ENCODE results near the gene ACAP1.
A peak's percentile ranks its signal among the peaks of the same experiment; 100 is the strongest.

Gene ACAP1

DNA sequence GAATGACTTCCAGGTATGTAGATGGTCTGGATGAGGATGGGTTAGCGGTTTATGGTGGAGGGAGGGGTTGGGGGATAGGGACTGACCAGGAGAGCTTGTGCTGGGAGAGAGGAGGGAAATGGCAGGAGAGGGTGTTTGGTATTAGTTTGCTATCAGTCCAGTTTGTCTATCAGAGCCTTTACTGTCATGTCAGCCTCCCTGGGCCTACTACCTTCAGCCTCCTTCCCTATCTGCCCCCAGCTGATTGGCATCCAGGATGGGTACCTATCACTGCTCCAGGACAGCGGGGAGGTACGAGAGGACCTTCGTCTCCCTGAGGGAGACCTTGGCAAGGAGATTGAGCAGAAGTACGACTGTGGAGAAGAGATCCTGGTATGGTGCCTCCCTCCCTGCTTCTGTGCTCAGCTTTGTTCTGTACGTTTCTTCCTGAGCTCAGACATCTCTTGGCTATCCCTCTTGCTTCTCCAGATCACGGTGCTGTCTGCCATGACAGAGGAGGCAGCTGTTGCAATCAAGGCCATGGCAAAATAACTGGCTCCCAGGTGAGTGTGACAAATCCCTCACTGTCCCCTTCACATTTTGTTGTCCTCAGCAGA lies 25.1 kb upstream of the ACAP1 start:
- DNase-seq, result no peak

- no peak for DNase-seq
These were observed 23.8 kb upstream of the ACAP1 start for GRCh38 chr17:7312432-7313087.

- no peak for DNase-seq
These were observed 23.0 kb upstream of the ACAP1 start for GRCh38 chr17:7313088-7313889.

DNA sequence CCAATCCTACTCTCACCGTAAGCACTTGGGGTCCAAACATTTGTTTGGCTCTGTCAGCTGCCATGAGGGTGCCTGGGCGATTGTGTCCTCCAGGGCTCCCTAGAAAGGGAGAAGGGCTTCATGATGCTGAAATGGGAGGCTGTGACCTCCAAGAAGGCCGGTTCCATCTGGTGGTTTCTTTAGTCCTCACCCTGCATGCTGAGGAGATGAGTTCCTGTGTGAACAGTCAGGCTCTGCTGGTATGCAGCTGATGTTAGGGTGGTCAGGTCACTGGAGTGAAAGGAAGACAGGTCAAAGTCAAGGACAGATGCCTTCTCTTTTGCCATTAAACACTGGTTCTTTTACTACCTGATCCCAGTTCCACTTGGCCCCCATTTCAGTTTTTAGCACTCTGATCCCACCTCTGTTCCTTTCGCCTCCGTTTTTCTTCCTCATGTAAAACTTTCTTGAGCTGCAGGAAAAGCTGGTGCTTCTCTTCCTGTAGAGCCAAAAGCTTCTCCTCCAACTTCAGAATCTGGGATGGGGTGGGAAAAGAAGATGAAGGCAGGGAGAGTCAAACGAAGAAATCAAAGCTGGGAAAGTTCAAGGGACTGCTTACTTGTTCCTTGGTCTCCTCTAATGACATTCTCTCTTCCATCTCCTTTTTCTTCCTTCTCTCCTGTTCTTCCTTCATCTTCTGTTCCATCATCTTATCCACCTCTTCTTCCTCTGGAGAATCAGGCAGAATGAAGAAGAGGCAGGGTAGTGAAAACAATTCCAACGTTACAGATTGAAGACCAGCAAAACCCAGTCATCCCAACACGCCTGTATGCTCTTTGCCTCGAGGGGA lies 22.2 kb upstream of the ACAP1 start:
- no peak for DNase-seq

- DNase-seq, result peak; percentile 85
These were observed 21.4 kb upstream of the ACAP1 start, which contains the start of gene GPS2 for GRCh38 chr17:7314719-7315569. TSS of gene GPS2 (minus strand) at chr17:7315360. CDS start at chr17:7315052, 308 bp downstream.

- no peak for DNase-seq
These were observed 20.6 kb upstream of the ACAP1 start for GRCh38 chr17:7315570-7316235.

DNA sequence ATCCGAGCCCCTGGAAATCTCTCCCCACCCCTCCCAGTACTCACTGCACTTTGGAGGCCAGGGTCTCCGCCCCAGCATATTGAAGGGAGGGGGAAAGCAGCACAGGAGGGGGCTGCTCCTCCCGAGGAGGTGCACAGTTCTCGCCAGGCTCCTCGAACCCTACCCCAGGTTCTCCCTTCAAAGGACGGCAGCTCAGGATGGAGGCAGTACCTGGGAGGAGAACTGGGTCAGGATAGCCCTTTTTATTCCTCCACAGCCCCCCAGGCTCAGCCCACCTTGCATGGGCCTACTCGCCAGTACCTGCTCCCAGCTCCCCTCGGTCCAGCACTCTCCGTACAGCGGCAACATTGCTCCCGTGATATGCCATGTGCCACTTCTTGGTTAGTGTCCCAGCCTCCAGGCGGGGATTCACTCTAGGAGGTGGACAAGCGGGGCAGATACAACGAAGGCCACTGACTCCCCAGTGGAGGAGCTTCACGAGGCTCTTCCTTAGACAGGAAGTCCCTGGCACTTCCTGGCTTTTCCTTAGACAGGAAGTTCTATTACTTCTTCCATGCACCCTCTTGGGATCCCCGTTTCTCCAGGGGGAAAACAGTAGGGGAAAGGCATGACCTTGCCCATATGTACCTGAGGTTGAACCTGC lies 19.0 kb upstream of the ACAP1 start:
- DNase-seq, result no peak

DNA sequence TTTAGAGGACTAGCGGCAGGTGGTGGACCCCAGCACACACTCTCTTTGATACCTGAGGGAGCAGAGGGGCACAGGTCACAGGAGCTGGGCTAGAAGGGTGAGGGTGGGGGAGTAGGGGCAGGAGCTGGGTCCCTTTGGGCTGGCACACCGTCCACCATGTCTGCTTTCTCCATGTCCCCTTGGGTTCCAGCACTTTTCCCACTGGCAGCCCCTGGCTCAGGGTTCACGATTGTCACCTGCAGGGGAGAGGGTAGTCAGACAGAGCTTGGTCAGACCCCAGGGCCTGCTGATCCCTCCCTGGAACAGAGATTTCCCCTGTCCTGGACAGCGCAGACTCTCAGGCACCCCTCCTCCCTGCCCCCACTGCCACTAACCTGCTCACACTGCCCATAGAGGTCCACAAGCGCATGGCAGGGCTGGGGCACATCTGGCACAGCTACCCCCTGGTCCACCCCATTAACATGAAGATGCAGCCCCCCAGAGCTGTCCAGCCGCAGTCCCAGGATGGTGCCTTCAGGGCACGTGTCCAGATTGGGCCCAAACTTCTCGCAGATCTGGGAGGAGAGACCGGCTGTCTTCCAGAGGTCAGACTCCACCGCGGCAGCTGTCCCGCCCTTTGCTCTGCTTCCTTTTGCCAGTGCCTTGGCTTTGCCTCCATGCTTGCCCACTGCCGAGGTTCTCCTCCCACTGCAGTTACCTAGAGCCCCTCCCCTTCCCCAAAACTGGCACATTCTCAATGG lies 18.0 kb upstream of the ACAP1 start:
- no peak for DNase-seq

DNA sequence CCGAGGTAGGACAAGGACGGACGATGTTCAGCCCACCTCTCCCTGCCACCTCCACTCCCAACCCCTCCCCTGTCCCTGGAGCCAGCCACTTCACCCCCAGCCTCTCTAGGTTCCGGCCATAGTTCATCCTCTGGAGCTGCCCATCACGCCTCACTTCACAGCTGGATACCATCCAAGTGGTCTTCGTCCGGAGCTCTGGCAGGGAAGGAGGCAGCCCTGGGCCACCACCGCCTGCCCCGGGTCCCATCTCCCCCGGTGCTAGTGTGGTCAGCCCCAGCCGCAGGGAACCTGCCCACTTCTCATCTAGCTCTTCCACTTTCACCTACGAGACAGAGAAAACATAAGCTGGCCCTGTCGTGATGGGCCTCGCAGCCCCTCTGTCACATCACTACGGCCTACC lies 14.9 kb upstream of the ACAP1 start:
- DNase-seq, result no peak

GRCh38 chr17:7322520-7323194 lies 13.7 kb upstream of the ACAP1 start:
- DNase-seq, result no peak

- DNase-seq, result no peak
These were observed 12.4 kb upstream of the ACAP1 start for GRCh38 chr17:7323731-7324437.

DNA sequence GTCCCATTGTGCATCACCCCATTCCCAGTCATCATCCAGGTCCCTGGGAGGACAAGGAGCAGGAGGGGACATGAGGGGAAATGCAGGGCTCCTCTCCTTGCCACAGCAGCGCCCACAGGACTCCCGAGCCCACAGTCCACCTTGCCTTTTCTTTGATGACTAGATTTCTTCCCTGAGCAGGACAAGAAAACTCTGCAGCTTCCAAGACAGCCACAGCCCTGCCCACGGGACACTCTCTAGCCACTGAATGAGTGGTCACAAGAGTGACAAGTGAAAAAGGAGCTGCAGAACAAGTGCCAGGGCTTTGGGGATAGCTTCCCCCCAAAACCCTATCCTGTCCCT lies 11.9 kb upstream of the ACAP1 start:
- no peak for DNase-seq

DNA sequence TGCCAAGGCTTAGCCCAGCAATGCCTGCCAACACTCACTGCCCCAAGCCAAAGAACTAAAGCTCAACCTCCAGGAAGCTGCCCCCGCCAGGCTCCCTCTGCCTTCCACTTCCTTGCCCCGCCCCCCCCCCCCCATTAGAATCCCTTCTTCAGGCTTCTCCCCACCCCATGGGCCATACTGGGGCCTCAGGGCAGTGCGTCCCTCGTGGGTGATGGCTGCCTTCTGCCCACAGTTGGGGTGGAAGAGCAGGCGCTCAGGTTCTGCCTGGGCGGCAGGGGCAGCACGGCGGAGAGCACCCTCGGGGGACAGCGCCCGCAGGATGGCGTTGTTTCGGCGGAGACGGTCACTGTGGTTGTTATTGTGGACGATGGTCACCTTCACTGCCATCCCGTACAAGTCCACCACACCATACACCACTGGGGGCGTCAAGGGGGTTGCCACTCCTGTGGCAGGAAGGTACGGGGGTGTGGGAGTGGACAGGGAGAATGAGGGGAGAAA lies 11.2 kb upstream of the ACAP1 start:
- no peak for DNase-seq

DNA sequence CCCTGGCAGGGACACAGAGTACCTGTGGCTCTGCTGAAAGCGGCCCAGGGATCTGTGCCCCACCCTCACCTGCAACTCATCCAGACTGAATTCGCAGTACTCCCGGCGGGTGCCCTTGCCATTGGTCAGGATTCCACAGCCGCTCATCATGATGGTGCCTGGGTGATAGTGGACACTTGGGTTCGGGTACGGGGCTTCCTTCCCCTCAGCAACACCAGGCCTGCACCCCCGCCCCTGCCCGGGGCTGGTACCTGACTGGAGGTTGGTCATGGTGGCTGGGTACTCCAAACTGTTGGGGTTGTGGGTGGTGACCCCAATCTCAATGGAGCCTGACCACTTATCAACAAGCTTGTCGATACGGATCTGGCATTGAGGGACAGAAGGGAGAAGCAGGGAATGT lies 10.1 kb upstream of the ACAP1 start:
- DNase-seq, result no peak

- no peak for DNase-seq
These were observed 9.3 kb upstream of the ACAP1 start for GRCh38 chr17:7327056-7327455.

DNA sequence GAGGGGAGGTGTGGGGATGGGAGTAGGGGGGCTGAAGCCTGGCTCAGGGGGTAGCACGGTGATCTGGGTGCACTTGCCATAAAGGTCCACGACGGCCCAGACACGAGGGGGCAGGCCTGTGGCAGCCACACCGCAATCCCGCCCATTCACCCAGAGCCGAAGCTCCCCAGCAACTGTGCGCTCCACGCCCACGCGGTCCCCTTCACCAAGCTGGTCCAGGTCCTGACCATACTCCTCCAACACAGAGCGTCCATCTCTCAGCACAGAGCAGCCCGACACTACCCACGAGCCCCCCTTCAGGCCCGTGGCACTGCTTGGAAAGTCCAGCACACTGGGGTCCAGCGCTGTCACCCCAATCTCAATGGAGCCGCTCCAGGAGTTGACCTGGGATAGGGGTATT lies 8.8 kb upstream of the ACAP1 start:
- DNase-seq, result no peak

GRCh38 chr17:7328009-7328408 lies 8.3 kb upstream of the ACAP1 start:
- no peak for DNase-seq

GRCh38 chr17:7328840-7329373 lies 7.4 kb upstream of the ACAP1 start, which contains the start of gene NEURL4:
TSS of gene NEURL4 (minus strand) at chr17:7329335. CDS start at chr17:7329312, 23 bp downstream.
- DNase-seq, result peak; percentile 62
